Fibroblast of lung (primary cell): ENCODE measurements around the gene UCN3. TPM values are rescaled to one million over a fixed set of nuclear protein-coding genes. Genes with fewer than 3 reads are reported as not detected.

Experiments used
- DNase-seq, 2 donors: peaks; one replicate each; pipeline versions ENCODE4 v3.0.0 to v3.0.0-alpha.2; 2010; ENCODE audit warnings: low read depth in 2 of 2
- H2AFZ ChIP-seq: 2 replicates; pipeline ENCODE4 v1.5.1; 2012; ENCODE audit warnings: low read length, control low read depth, inconsistent platforms
- H3K27ac ChIP-seq: 2 replicates; pipeline ENCODE4 v1.5.1; 2011; ENCODE audit warnings: low read length, control low read depth; ENCODE audit not compliant: insufficient read depth
- H3K27me3 ChIP-seq: 2 replicates; pipeline ENCODE4 v1.5.1; 2011; ENCODE audit warnings: mild to moderate bottlenecking, low read length; ENCODE audit not compliant: control insufficient read depth, insufficient read depth
- H3K36me3 ChIP-seq: 2 replicates; pipeline ENCODE4 v1.5.1; 2011; ENCODE audit warnings: low read length; ENCODE audit not compliant: control insufficient read depth, insufficient read depth
- H3K4me1 ChIP-seq: 2 replicates; pipeline ENCODE4 v1.5.1; 2011; ENCODE audit warnings: low read length; ENCODE audit not compliant: control insufficient read depth, insufficient read depth; ENCODE audit errors: extremely low read depth
- H3K4me2 ChIP-seq: 2 replicates; pipeline ENCODE4 v1.5.1; 2011; ENCODE audit warnings: low read length, control low read depth; ENCODE audit not compliant: insufficient read depth; ENCODE audit errors: extremely low read depth
- H3K4me3 ChIP-seq, 4 experiments: fragments of 200-600 bp in 1 of 4; sonication (generic) in 1 of 4; replicated peaks in 1 of 4; 2 replicates each; pipeline ENCODE4 v1.5.1; 2011 to 2016; ENCODE audit warnings: low read length in 4 of 4, low read depth in 3 of 4, mild to moderate bottlenecking in 3 of 4, control low read depth in 2 of 4, inconsistent platforms in 1 of 4, mixed read lengths in 1 of 4; ENCODE audit not compliant: insufficient read depth in 1 of 4; ENCODE audit errors: control extremely low read depth in 1 of 4
- H3K79me2 ChIP-seq: 2 replicates; pipeline ENCODE4 v1.5.1; 2012; ENCODE audit warnings: mild to moderate bottlenecking, low read length, inconsistent platforms; ENCODE audit not compliant: control insufficient read depth, insufficient read depth
- H3K9ac ChIP-seq: 2 replicates; pipeline ENCODE4 v1.5.1; 2011; ENCODE audit warnings: mild to moderate bottlenecking, low read length, control low read depth; ENCODE audit not compliant: insufficient read depth
- H3K9me3 ChIP-seq: 2 replicates; pipeline ENCODE4 v1.5.1; 2012; ENCODE audit warnings: low read depth, low read length; ENCODE audit not compliant: control insufficient read depth, insufficient read depth
- H4K20me1 ChIP-seq: 2 replicates; pipeline ENCODE4 v1.5.1; 2011; ENCODE audit warnings: low read length; ENCODE audit not compliant: control insufficient read depth, insufficient read depth; ENCODE audit errors: extremely low read depth
- EZH2 ChIP-seq: IDR thresholded peaks from 2 replicates; pipeline ENCODE4 v1.5.1; 2012; ENCODE audit warnings: low read length, control low read depth, mild to moderate bottlenecking; ENCODE audit errors: missing control alignments
- polyA plus RNA-seq, 2 donors: library from polyadenylated mRNA; depleted of rRNA in 1 of 2; stranded (reverse) in 1 of 2; unstranded in 1 of 2; fragments of >200 nt; gene quantifications; 2 replicates each; pipeline ENCODE4 v1.2.1, GENCODE V29; 2011 to 2012; ENCODE audit warnings: missing spikeins in 1 of 2
- total RNA-seq: library from RNA; depleted of rRNA; stranded (reverse); fragments of >200 nt; gene quantifications from 2 replicates; pipeline ENCODE4 v1.2.1, GENCODE V29; 2014
- TF ChIP-seq, protein P1 (sequence below), 2 donors: IDR thresholded peaks in 1 of 2; conservative IDR thresholded peaks in 1 of 2; 1 replicate in 1 of 2; 2 replicates in 1 of 2; pipeline ENCODE4 v1.5.1; 2011 to 2012; ENCODE audit warnings: low read length in 2 of 2, control low read depth in 1 of 2, inconsistent platforms in 1 of 2, low read depth in 1 of 2, mild to moderate bottlenecking in 1 of 2

Gene UCN3
- total and polyA plus RNA-seq, 2 donors (not counting 1 experiment from before 2014, with no cell fraction given): not detected

DNA sequence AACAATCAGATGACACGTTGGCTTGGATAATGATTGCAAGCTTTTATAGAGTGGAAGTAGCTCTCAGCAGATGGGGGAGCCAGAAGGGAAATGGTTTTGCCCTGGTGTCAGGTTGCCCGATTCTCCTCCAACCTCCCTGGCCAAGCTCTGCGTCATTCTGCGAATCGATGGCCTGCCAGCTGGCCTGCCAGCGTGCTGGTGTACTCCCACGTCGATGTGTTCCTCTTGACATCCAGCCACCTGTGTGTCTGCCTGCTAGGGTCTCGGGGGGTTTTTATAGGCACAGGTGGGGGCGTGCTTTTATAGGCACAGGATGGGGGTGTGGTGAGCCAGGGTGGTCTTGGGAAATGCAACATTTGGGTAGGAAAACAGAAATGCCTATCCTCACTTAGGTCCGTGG lies 52.2 kb downstream of the UCN3 start:
- H3K4me3 ChIP-seq: no peak overlapping the region
- no peaks in the 10 kb centered on the region for H3K27me3 ChIP-seq
- H3K36me3 ChIP-seq: no peaks in the 10 kb centered on the region
- H3K27ac ChIP-seq: no peak overlapping the region
- DNase-seq: peak in 1 of 2 donors; percentile 40
- H3K9me3 ChIP-seq: no peaks in the 10 kb centered on the region
- no peaks in the 10 kb centered on the region for H3K4me1 ChIP-seq
- no peaks in the 10 kb centered on the region for H4K20me1 ChIP-seq
- peaks cover 80% of the 10 kb centered on the region for H3K79me2 ChIP-seq
- no peak for TF ChIP-seq EZH2
- TF ChIP-seq, protein P1, sequence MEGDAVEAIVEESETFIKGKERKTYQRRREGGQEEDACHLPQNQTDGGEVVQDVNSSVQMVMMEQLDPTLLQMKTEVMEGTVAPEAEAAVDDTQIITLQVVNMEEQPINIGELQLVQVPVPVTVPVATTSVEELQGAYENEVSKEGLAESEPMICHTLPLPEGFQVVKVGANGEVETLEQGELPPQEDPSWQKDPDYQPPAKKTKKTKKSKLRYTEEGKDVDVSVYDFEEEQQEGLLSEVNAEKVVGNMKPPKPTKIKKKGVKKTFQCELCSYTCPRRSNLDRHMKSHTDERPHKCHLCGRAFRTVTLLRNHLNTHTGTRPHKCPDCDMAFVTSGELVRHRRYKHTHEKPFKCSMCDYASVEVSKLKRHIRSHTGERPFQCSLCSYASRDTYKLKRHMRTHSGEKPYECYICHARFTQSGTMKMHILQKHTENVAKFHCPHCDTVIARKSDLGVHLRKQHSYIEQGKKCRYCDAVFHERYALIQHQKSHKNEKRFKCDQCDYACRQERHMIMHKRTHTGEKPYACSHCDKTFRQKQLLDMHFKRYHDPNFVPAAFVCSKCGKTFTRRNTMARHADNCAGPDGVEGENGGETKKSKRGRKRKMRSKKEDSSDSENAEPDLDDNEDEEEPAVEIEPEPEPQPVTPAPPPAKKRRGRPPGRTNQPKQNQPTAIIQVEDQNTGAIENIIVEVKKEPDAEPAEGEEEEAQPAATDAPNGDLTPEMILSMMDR (conservative IDR thresholded peaks at IDR 0.05 in 1 of 2, IDR thresholded peaks at IDR 0.05 in 1 of 2; ENCODE audit: low read depth in 1 of 2, low read length in 2 of 2): no peak
- no peak overlapping the region for H3K4me2 ChIP-seq
- no peak overlapping the region for H3K9ac ChIP-seq
- H2AFZ ChIP-seq: no peak overlapping the region

DNA sequence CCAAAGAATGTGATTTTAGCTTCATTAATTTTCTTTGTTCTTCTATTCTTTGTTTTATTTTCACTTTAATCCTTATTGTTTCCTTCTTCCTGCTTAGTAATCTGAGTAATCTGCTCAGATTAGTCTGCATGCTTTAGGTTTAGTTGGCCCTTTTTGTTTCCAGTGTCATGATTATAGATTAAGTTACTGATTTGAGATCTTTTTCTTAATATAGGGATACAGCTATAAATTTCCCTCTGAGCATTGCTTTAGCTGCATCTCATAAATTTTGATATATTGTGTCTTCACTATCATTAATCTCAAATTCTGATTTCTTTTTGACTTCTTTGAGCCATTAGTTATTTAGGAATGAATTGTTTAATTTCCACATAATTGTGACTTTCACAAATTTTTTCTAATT lies 53.8 kb downstream of the UCN3 start:
- DNase-seq: no peak
- Histone ChIP-seq H3K4me3 (no peak overlapping the region), H2AFZ (no peak overlapping the region), H3K27ac (no peak overlapping the region), H4K20me1 (no peaks in the 10 kb centered on the region), H3K9me3 (no peaks in the 10 kb centered on the region), H3K79me2 (peaks cover 82% of the 10 kb centered on the region), H3K4me1 (no peaks in the 10 kb centered on the region), H3K4me2 (no peak overlapping the region), H3K36me3 (no peaks in the 10 kb centered on the region), H3K27me3 (no peaks in the 10 kb centered on the region), H3K9ac (no peak overlapping the region)
- TF ChIP-seq, protein P1 (conservative IDR thresholded peaks at IDR 0.05 in 1 of 2, IDR thresholded peaks at IDR 0.05 in 1 of 2; ENCODE audit: low read depth in 1 of 2, low read length in 2 of 2): no peak
- TF ChIP-seq EZH2: no peak

DNA sequence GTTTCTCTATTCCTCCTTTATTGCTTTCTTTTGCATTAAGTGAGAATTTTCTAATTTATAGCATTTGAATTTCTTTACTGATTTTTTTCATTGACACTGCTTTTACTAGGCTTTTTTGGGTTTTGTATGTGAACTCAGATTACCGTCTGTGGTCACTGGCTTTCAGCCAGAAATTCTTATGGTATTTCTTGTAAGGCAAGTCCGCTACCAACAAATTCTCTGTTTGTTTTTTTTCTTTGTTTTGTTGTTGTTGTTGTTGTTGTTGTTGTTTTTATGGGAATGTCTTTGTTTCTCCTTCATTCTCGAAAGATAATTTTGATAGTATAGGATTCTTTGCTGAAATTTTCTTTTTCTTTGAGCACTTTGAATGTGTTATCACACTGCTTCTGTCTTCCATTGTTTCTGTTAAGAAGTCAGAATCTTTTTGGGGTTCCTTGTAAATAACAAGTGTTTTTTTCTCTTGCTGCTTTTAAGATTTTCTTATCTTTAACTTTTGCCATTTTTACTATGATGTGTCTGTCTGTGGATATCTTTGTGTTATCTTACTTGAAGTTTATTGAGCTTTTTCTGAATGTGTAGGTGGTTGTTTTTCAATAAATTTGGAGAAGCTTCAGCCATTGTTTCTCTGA lies 54.8 kb downstream of the UCN3 start:
- H3K27me3 ChIP-seq: no peaks in the 10 kb centered on the region
- H3K9ac ChIP-seq: no peak overlapping the region

More for the DNA sequence above, 54.8 kb downstream of the UCN3 start:
- H2AFZ ChIP-seq: no peak overlapping the region
- H3K27ac ChIP-seq: no peak overlapping the region
- H4K20me1 ChIP-seq: no peaks in the 10 kb centered on the region
- no peaks in the 10 kb centered on the region for H3K4me1 ChIP-seq
- no peaks in the 10 kb centered on the region for H3K36me3 ChIP-seq
- peak in 1 of 2 donors; percentile 71 for DNase-seq
- TF ChIP-seq, protein P1 (conservative IDR thresholded peaks at IDR 0.05 in 1 of 2, IDR thresholded peaks at IDR 0.05 in 1 of 2; ENCODE audit: low read depth in 1 of 2, low read length in 2 of 2): no peak
- no peak for TF ChIP-seq EZH2
- H3K79me2 ChIP-seq: peaks cover 74% of the 10 kb centered on the region
- H3K4me3 ChIP-seq: no peak overlapping the region
- H3K9me3 ChIP-seq: no peaks in the 10 kb centered on the region
- H3K4me2 ChIP-seq: no peak overlapping the region
